CD4-positive, alpha-beta T cell (primary cell): ENCODE measurements around the gene DNAH17. TPM values are rescaled to one million over a fixed set of nuclear protein-coding genes. Genes with fewer than 3 reads are reported as not detected.

Experiments used
- ATAC-seq: fragments of 200-7000 bp; cut with Tn5 transposase; one replicate; pipeline ENCODE4 v1.10.0; 2022; ENCODE audit warnings: mild to moderate bottlenecking; ENCODE audit not compliant: poor library complexity
- CTCF ChIA-PET: fragments of 350-600 bp; sonication (Branson Sonifier 250); formaldehyde crosslinking; loops from one replicate; lab custom pipeline; 2021; ENCODE audit warnings: antibody characterized with exemption, inconsistent platforms; lab: Charles Lee
- POLR2A ChIA-PET: fragments of 350-600 bp; sonication (Branson Sonifier 250); formaldehyde crosslinking; loops from one replicate; lab custom pipeline; 2021; ENCODE audit warnings: antibody characterized with exemption, inconsistent platforms; lab: Charles Lee
- DNase-seq, 14 experiments: peaks; one replicate each; pipeline ENCODE4 v3.0.0-alpha.2; 2013 to 2020; ENCODE audit warnings: mixed read lengths in 2 of 14
- H3K27ac ChIP-seq, 2 donors: one replicate each; pipeline versions ENCODE4 v1.5.1 to v1.7.0; 2013; ENCODE audit warnings: low read length in 2 of 2, low read depth in 1 of 2, mild to moderate bottlenecking in 1 of 2
- H3K27me3 ChIP-seq, 2 experiments: 1 replicate in 1 of 2; 2 replicates in 1 of 2; pipeline versions ENCODE4 v1.6.1 to v1.7.0; 2013; ENCODE audit warnings: low read length in 2 of 2, control low read depth in 1 of 2, mild to moderate bottlenecking in 1 of 2, moderate library complexity in 1 of 2; ENCODE audit not compliant: insufficient read depth in 2 of 2, control insufficient read depth in 1 of 2
- H3K36me3 ChIP-seq: one replicate; pipeline ENCODE4 v1.6.1; 2013; ENCODE audit warnings: low read length, control low read depth; ENCODE audit not compliant: insufficient read depth
- H3K4me1 ChIP-seq: one replicate; pipeline ENCODE4 v1.6.1; 2013; ENCODE audit warnings: low read length, control low read depth; ENCODE audit not compliant: insufficient read depth
- H3K4me3 ChIP-seq: one replicate; pipeline ENCODE4 v1.5.1; 2013; ENCODE audit warnings: mild to moderate bottlenecking, low read length, moderate library complexity
- H3K9me3 ChIP-seq, 2 experiments: 1 replicate in 1 of 2; 2 replicates in 1 of 2; pipeline versions ENCODE4 v1.6.1 to v1.7.0; 2013; ENCODE audit warnings: low read length in 2 of 2, mild to moderate bottlenecking in 2 of 2, control low read depth in 1 of 2, moderate library complexity in 1 of 2; ENCODE audit not compliant: control insufficient read depth in 1 of 2, insufficient read depth in 1 of 2
- H3K27ac Mint-ChIP-seq: one replicate; pipeline ENCODE4 v1.8.0; 2020; ENCODE audit warnings: mixed read lengths
- H3K27me3 Mint-ChIP-seq: one replicate; pipeline ENCODE4 v1.8.0; 2021; ENCODE audit warnings: mixed read lengths
- H3K36me3 Mint-ChIP-seq: one replicate; pipeline ENCODE4 v1.8.0; 2021; ENCODE audit warnings: low read depth, mixed read lengths
- H3K4me1 Mint-ChIP-seq: one replicate; pipeline ENCODE4 v1.8.0; 2021; ENCODE audit warnings: low read depth, mixed read lengths
- H3K4me3 Mint-ChIP-seq: one replicate; pipeline ENCODE4 v1.8.0; 2020; ENCODE audit warnings: mild to moderate bottlenecking, mixed read lengths
- H3K9me3 Mint-ChIP-seq: one replicate; pipeline ENCODE4 v1.8.0; 2020; ENCODE audit warnings: mixed read lengths
- intact Hi-C, 2 experiments: fragments of 100-400 bp; cut with DNase I in 1 of 2; cut with micrococcal nuclease in 1 of 2; formaldehyde crosslinking; loops; one replicate each; pipeline versions ENCODE4 v1.15.1 to v1.9.0; 2023 to 2025; cut with DNase I, micrococcal nuclease
- total RNA-seq, 174 experiments: library from RNA in 2 of 174; stranded (reverse) in 2 of 174; gene quantifications; one replicate each; pipeline ENCODE4 v1.2.3 and lab custom pipeline; 2021 to 2026
- TF ChIP-seq, protein P1 (sequence below): fragments of 200-600 bp; IDR thresholded peaks from one replicate; pipeline ENCODE4 v1.8.0; 2022; ENCODE audit warnings: antibody characterized with exemption, mild to moderate bottlenecking

The DNAH17 gene
- total RNA-seq, 2 experiments from 2014 or later: 0.14 TPM; not detected in 1

DNA sequence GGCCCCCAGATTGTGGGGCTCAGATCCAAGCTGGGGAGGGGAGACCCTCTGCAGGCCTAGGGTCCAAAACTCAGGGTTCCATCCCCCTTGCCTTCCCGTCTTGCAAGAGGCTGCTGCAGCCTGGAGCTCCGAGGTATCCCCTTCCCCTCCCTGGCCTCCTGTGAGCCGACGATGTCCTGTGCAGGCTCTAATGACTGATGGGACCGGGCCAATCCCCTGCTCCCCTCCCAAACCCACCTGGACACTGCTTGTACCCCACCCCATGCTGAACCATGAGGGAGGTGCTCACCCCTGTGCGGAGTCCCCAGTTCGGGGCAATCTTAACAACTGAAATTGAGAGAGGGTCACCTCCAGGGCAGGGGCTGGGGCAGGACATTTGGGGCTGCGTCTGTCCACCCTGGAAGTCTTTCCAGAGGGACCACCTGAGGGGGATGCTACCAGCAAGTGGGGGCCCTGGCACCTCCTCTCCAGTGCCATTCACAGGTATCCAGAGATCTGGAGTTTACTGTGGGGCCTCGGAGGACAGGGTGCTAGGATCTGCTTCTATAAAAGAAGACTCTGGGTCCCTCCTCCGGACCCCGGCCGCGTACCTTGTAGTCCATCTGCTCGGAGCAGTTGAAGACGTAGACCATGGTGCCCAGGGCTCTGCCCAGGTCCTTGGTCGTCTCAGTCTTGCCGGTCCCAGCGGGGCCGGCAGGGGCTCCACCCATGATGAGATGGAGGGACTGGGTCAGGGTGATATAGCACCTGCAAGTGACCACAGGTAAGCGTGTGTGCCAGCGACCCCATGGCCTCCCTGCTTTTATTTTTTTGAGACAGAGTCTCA lies 77.3 kb downstream of the DNAH17 start:
- no peaks in the 10 kb centered on the region for H3K36me3 Mint-ChIP-seq
- intact Hi-C loops: loop anchor here in 1 of 2 experiments (5.0 to 10.0 kb wide), 3 partner anchors 57 to 305 kb away; no protein-coding TSS in a partner anchor
- CTCF ChIA-PET: no interaction called here

DNA sequence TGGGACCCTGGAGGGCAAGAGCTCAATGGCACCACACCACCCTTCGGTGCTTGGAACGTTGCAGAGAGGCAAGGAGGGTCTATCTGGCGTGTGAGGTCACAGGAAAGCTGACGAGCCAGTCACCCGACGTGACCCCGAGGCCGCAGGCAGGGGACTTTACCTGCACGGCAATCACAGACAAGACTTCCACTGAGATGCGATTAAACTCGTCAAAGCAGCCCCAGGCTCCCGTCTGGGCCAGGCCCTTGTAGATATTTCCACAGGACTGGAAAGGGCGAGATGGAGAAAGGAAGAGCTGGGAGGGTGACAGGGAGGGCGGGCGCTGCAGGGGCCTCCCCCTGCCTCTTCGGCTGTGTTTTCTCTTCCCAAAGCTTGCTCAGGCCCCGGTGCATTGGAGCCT lies 78.3 kb downstream of the DNAH17 start:
- H3K27ac Mint-ChIP-seq: no peak overlapping the region
- Histone ChIP-seq H3K27me3 (no peaks in the 10 kb centered on the region), H3K4me1 (no peaks in the 10 kb centered on the region), H3K4me3 (no peak overlapping the region), H3K9me3 (no peaks in the 10 kb centered on the region), H3K36me3 (no peaks in the 10 kb centered on the region), H3K27ac (no peak overlapping the region)
- no peaks in the 10 kb centered on the region for H3K27me3 Mint-ChIP-seq
- TF ChIP-seq, protein P1, sequence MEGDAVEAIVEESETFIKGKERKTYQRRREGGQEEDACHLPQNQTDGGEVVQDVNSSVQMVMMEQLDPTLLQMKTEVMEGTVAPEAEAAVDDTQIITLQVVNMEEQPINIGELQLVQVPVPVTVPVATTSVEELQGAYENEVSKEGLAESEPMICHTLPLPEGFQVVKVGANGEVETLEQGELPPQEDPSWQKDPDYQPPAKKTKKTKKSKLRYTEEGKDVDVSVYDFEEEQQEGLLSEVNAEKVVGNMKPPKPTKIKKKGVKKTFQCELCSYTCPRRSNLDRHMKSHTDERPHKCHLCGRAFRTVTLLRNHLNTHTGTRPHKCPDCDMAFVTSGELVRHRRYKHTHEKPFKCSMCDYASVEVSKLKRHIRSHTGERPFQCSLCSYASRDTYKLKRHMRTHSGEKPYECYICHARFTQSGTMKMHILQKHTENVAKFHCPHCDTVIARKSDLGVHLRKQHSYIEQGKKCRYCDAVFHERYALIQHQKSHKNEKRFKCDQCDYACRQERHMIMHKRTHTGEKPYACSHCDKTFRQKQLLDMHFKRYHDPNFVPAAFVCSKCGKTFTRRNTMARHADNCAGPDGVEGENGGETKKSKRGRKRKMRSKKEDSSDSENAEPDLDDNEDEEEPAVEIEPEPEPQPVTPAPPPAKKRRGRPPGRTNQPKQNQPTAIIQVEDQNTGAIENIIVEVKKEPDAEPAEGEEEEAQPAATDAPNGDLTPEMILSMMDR: no peak
- ChIA-PET POLR2A (no interaction called here), CTCF (no interaction called here)
- ATAC-seq (no peak), DNase-seq (no peak)
- no peak overlapping the region for H3K4me3 Mint-ChIP-seq
- no peaks in the 10 kb centered on the region for H3K9me3 Mint-ChIP-seq
- intact Hi-C loops: loop anchor here in 1 of 2 experiments (5.0 to 10.0 kb wide), 3 partner anchors 58 to 306 kb away; no protein-coding TSS in a partner anchor
- H3K4me1 Mint-ChIP-seq: no peaks in the 10 kb centered on the region
- H3K36me3 Mint-ChIP-seq: no peaks in the 10 kb centered on the region

More for the DNA sequence above, 77.3 kb downstream of the DNAH17 start:
- H3K9me3 ChIP-seq: no peaks in the 10 kb centered on the region
- no peaks in the 10 kb centered on the region for H3K36me3 ChIP-seq
- H3K27me3 ChIP-seq: no peaks in the 10 kb centered on the region
- Mint-ChIP-seq H3K27me3 (no peaks in the 10 kb centered on the region), H3K9me3 (no peaks in the 10 kb centered on the region), H3K4me3 (no peak overlapping the region), H3K4me1 (no peaks in the 10 kb centered on the region), H3K27ac (no peak overlapping the region)
- TF ChIP-seq, protein P1: no peak
- H3K4me1 ChIP-seq: no peaks in the 10 kb centered on the region
- no peak for DNase-seq
- POLR2A ChIA-PET: no interaction called here
- ATAC-seq: no peak
- H3K4me3 ChIP-seq: no peak overlapping the region
- H3K27ac ChIP-seq: no peak overlapping the region

DNA sequence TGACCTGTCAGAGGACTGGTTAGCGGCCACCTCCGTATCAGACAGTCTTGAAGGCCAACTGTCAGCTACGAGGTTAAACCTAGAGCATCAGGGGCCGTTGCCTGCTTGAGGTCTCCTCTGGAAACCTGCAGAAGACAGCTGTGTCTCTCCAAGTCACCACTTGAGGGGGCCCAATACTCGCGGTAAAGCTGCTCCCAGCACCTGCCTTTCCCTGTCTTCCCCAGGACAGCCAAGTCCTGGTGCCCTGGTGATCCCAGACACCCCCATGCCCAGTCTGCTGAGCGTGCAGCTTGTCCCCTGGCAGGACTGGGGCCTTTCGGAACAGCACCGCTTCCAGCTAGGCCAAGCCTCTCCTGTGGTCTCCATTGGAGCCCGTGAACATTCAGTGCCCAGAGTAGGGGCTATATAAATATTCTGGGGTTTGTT lies 80.1 kb downstream of the DNAH17 start:
- no peaks in the 10 kb centered on the region for H3K36me3 Mint-ChIP-seq
- Histone ChIP-seq H3K4me3 (no peak overlapping the region), H3K27ac (no peak overlapping the region), H3K4me1 (no peaks in the 10 kb centered on the region), H3K27me3 (no peaks in the 10 kb centered on the region), H3K36me3 (no peaks in the 10 kb centered on the region), H3K9me3 (no peaks in the 10 kb centered on the region)
- no peaks in the 10 kb centered on the region for H3K4me1 Mint-ChIP-seq
- ATAC-seq (peak; percentile 76), DNase-seq (peak; percentile 10 to 78 (median 46))
- H3K27ac Mint-ChIP-seq: no peak overlapping the region
- ChIA-PET CTCF (interaction anchor here (0.5 to 1.1 kb wide), 4 partner anchors 63 to 545 kb away, joined by 3 to 14 read pairs (median 4); no protein-coding TSS in a partner anchor), POLR2A (interaction anchor here (1.1 kb wide), 1 partner anchor 474 kb away, joined by 3 read pairs; no protein-coding TSS in a partner anchor)
- H3K9me3 Mint-ChIP-seq: no peaks in the 10 kb centered on the region
- no peak overlapping the region for H3K4me3 Mint-ChIP-seq
- no peaks in the 10 kb centered on the region for H3K27me3 Mint-ChIP-seq
- intact Hi-C loops: loop anchor here (1.0 to 10.0 kb wide), 6 partner anchors 60 to 474 kb away; no protein-coding TSS in a partner anchor
- TF ChIP-seq, protein P1: peak; percentile 63
